ENCODE results near the gene CD19.

Gene CD19

DNA sequence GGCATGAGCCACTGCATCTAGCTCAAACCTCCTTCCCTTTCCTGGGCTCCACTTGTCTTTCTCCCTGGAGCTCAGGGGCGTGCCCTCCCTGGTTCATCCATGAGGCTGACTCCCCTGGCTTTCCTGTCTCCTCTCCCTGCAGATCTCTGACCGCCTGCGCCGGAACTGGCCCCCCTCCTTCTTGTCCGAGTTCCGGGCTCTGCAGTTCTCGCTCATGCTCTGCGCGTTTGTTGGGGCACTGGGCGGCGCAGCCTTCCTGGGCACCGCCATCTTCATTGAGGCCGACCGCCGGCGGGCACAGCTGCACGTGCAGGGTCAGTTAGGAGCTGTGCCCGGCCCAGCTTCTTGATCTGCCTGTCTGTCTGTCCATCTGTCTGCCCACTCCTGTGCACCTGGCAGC lies 51.9 kb downstream of the CD19 start:
- no peak for DNase-seq

DNA sequence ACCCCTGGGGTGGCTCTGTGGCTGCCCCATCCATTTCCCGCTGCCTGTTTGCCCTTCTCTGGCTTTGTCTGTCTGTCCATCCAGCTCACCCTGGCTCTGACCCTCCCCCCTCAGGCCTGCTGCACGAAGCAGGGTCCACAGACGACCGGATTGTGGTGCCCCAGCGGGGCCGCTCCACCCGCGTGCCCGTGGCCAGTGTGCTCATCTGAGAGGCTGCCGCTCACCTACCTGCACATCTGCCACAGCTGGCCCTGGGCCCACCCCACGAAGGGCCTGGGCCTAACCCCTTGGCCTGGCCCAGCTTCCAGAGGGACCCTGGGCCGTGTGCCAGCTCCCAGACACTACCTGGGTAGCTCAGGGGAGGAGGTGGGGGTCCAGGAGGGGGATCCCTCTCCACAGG lies 52.3 kb downstream of the CD19 start:
- DNase-seq, result no peak

DNA sequence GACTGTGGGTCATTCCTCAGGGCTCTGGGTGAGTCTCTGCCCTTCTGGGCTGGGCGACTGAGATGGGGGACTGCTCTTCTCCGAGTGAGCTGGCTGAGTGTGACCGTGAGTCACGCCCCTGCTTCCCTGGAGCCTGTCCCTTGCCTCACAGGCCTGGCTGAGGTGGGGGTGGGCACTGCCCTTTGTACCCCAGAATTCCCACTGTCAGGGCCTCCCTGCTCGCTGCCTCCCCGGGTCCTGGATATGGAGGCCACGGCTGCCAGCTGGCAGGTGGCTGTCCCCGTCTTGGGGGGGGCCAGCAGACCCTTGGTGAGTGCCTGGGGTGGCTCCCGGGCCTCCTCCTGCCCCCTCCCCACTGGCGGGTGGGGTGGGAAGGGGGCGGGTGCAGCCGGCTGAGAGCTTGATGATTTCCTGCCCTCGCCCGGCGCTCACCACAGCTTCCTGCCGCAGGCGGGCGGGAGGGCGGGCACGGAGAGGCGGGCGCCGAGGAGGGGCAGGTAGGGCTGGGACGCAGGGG lies 52.9 kb downstream of the CD19 start, which contains the start of gene LAT:
TSS of gene LAT (plus strand) at position 434 of the 517 bp plus-strand sequence. CDS start 366 bp downstream, outside the sequence.
- peak; percentile 69 for DNase-seq

DNA sequence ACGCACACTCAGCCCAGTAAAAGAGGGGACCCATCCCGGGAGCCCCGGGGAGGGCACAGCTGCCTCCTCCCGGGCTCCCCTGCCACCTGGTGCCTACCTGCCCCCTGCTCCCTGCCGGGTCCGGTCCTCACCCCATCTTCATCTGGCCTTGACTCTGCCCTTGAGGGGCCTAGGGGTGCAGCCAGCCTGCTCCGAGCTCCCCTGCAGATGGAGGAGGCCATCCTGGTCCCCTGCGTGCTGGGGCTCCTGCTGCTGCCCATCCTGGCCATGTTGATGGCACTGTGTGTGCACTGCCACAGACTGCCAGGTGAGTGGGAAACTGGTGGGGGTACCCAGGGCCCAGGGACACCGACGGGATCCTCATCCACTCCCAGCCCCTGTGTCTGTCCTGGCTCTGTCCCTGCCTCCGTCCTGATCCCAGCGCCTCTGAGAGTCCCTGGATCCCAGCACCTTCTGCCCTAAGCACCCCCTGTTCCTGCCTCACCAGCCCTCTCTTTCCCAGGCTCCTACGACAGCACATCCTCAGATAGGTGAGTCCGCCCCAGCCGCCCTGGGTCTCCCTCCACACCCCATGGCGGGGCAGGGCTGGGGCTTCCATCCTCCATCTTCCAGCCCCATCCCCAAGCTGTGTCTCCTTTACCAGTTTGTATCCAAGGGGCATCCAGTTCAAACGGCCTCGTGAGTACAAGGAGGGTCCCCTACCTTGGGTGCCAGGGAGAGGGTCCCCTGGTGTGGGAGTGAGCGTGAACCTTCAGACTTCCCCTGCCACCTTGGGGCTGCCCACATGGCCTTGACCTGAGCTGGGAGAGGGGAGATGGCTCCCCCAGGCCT lies 53.7 kb downstream of the CD19 start:
- DNase-seq, result no peak

DNA sequence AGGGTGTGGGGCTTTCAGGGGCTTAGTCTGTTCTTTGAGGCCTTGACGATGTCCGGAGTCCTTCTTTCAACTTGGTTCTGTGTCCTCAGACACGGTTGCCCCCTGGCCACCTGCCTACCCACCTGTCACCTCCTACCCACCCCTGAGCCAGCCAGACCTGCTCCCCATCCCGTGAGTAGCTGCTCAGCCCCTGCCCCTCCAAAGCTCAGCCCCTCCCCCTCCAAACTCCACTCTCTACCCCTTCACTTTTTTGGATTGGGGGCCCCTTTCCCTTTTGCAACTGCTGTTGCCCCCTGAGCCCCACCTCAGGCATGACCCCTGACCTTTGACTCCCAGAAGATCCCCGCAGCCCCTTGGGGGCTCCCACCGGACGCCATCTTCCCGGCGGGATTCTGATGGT lies 54.3 kb downstream of the CD19 start:
- no peak for DNase-seq

DNA sequence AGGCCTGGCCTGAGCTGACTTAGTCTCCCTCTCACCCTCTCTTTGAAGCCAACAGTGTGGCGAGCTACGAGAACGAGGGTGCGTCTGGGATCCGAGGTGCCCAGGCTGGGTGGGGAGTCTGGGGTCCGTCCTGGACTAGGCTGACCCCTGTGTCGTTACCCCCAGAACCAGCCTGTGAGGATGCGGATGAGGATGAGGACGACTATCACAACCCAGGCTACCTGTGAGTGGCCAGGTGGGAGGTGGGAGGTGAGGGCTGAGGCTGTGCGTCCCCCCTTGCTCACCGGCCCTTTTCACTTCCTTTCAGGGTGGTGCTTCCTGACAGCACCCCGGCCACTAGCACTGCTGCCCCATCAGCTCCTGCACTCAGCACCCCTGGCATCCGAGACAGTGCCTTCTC lies 54.7 kb downstream of the CD19 start:
- DNase-seq, result no peak

DNA sequence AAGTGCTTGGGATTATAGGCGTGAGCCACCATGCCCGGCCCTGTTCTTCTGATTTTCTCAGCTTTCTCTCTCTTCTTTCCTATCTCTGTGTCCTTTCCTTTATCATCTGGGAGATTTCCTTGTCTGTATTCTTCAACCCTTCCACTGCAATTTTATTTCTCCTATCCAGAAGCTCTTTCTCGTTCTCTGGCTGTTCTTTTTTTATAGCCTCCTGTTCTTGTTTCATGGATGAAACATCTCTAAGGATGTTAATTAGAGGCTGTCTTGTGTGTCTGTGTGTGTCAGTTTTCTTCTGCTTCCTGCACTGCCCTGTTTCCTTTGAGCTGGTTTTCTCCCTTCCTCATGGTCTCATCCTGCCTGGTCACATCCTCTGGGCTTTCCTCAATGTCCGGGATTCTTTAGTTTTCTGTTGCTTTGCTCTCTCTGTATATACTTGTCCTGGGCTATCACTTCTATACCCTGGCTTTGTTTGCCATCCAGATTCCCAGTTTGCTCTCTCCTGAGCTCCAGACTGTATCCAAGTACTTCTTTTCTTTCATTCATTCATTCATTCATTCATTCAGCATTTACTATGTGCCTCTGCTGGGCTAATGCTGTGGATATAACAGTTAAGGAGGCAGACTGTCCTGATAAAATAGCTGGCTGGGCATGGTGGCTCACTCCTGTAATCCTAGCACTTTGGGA lies 55.5 kb downstream of the CD19 start:
- DNase-seq, result no peak

Measured in stimulated activated CD4-positive, alpha-beta T cell treated with anti-CD3 and anti-CD28 coated beads, Interleukin-1b, Interleukin-23, amount 100 ng/mL, for 48 hours (primary cell).